ENCODE data around the gene TMEM259.

The TMEM259 gene

DNA sequence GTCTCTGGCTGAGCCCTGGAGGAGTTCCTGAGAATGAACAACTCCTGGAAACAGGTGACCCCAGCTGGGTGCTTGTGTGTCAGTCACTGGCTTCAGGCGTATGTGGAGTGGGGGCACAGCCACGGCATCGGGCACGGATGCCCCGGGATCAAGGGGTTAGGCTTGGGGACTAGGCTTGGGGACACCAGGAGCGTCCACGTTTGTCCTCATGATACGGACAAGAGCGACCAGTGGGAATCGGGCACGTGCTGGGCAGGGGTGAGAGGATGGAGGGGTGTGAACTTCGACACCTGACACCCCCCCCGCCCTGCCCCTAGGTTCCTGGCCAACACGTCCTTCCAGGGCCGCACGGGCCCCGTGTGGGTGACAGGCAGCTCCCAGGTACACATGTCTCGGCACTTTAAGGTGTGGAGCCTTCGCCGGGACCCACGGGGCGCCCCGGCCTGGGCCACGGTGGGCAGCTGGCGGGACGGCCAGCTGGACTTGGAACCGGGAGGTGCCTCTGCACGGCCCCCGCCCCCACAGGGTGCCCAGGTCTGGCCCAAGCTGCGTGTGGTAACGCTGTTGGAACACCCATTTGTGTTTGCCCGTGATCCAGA, 16.6 kb downstream of the TMEM259 start:
- DNase-seq (ENCODE audit: low read depth in 2 of 2), result no peak

DNA sequence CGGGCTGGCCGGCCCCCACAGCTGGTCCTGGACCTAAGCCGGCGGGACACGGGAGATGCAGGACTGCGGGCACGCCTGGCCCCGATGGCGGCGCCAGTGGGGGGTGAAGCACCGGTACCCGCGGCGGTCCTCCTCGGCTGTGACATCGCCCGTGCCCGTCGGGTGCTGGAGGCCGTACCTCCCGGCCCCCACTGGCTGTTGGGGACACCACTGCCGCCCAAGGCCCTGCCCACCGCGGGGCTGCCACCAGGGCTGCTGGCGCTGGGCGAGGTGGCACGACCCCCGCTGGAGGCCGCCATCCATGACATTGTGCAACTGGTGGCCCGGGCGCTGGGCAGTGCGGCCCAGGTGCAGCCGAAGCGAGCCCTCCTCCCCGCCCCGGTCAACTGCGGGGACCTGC, 17.6 kb downstream of the TMEM259 start:
- no peak for DNase-seq (ENCODE audit: low read depth in 2 of 2)

DNA sequence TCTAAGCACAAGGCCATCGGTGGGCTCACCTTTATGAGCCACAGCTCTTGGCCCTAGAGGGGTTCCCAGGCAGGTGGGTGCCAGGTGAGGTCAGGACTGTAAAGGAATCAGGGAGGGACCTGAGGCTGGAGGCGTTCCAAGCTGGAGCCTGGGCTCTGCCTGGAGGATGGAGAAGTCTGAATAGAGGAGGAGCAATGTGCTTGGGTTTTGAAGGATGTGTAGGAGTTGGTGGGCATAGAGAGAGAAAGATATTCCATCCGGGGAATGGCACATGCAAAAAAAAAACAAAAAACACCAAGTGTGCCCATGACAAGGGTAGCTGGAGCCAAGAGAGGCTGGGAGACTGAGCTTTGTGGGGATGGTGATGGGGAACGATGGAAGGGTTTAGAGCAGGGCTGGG, 18.3 kb downstream of the TMEM259 start:
- DNase-seq (ENCODE audit: low read depth in 2 of 2), result no peak

DNA sequence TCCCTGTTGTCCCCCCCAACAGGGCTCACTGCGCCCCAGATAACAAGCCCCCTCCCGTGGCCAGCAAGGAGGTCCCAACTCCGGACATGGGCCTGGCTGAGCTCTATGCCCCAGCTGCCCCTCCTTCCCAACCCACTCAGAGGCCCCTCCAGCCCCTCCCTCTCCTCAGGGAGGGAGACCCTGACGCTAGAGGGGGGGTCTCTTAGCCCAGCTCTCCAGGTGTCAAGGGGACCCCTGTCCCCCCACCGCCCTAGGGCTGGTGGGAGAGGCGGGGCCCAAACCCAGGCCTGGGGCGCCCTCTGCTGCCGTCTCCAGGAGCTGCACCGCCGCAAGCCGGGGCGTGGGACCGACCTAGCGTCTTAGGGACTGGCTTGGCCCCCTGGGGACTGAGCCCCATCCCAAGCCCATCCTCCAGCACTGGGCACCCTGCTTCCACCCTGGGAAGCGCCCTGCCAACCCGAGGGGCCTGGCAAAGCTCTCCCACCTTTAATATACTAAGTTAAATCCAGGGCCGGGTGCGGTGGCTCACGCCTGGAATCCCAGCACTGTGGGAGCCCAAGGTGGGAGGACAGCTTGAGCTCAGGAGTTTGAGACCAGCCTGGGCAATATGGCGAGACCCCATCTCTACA, 19.3 kb downstream of the TMEM259 start:
- peak; percentile 48 to 66 for DNase-seq (ENCODE audit: low read depth in 2 of 2)

DNA sequence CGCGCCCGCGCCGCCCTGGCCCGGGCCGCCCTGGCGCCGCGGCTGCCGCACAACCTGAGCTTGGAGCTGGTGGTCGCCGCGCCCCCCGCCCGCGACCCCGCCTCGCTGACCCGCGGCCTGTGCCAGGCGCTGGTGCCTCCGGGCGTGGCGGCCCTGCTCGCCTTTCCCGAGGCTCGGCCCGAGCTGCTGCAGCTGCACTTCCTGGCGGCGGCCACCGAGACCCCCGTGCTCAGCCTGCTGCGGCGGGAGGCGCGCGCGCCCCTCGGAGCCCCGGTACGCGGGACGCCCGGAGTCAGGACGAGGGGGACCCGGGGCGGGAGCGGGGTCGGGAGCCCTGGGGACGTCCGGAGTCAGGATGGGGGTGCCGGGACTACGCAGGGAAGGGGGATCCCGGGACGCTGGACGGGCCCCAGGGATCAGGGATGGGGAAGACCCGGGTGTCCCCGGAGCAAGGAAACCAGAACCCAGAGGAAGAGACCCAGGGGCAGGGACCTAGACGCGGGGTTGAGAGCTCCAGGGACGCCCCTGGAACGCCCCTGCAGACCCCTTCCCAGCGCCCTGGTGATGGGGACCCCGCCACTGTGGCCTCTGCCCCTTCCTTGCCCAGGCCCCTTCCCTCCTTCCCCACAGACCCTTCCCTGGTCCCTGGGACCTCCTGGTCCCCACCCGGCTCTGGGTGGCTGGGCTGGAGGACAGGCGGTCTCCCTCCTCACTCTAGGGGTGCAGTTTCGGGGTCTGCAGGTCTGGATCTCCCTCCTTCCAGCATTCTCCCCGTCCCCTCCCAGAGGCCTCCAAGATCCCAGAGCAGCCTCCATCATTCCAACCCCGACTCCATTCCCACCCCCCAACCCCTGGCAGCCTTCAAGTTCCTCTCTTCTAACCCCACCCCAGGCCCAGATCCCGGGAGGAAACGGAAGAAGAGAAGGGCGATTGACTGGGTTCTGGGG, 20.1 kb downstream of the TMEM259 start:
- no peak for DNase-seq (ENCODE audit: low read depth in 2 of 2)

DNA sequence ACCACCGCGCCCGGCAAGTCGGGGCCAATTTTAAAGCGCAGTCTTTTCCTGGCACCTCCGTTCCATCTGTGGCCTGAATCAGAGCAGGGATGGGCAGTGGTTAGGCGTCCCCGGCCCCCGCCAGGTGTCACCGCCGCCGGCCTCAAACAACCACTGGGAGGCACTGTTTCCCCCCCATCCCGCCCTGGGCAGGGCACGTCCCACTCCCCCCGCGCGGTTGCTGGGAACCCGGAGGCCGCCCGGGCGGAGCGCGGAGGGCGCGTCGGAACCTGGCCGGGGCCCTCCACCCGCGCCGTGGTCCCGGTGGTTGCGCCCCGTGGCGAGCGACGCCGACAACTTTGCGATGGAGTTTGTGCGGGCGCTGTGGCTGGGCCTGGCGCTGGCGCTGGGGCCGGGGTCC, 20.8 kb downstream of the TMEM259 start, which contains the start of gene GRIN3B:
GRIN3B (plus strand) TSS at position 325 of the 400 bp plus-strand sequence; CDS start at position 344, 19 bp downstream.
- DNase-seq (ENCODE audit: low read depth in 2 of 2), result peak; percentile 46 to 63

DNA sequence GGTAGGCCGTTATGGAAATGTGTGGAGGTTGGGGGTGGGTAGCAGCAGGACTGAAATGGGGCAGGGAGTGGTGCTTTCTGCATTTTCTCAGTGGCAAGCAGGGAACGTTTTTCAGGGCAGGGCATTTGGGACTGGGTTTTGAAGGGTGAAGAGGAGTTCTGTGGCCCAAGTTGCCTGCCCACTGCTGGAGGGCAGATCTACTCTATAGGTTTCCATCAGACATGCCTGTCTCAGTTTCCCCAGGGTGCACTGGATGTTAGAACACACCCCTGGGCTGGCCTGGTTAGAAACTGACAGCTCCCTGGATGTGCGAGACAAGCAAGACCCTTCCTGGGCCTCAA, 21.6 kb downstream of the TMEM259 start:
- DNase-seq (ENCODE audit: low read depth in 2 of 2), result no peak

DNA sequence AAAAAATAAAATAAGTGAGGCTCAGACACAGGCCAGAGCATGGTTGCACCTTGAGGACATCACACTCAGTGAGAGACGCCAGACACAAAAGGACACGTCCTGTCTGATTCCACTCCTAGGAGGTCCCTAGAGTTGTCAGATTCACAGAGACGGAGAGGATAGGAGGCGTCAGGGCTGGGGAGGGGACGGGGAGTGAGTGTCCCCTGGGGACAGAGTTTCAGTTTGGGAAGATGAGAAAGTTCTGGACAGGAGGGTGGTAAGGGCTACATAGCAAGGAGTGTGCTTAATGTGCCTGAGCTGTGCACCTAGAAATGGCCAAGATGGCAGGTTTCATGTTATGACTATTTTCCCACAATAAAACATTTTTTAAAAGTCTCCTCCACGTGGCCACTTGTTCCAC, 22.9 kb downstream of the TMEM259 start:
- DNase-seq (ENCODE audit: low read depth in 2 of 2), result no peak

DNA sequence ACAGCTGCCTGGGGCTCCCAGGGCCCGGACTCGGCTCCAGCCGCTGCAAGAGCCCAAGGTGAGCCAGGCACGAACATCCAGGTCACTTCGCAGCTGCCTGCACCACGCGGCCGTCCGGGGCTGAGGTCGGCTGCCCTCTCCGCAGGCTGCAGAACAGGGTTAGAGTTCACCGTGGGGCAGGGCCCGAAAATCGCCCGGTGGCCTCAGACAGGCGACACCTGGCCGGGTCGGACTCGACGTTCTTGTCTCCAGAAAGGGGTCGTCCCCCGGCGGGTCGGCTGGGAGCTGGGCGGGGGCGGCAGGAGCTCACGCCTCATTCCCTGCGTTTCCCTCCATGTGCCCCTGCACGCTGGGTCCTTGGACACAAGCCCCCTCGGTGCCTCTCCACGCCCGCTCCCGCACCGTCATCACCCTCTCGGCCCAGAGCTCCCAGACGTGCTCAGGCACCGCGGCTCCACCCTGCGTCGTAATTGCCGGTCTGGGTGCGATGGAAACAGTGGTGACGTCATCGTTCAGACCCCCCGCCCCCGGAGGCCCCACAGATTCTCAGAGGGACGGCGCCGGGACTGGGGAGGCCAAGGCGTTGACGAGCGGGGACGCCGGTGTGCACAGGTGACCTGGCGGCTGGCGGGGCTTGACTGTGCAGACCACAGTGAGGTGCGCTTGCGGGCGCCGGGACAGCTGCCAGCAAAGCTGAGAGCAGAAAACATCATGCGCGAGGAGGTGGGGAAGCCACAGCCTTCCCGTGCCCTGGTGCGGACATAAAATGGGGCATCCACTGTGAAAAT, 24.7 kb downstream of the TMEM259 start:
- peak; percentile 37 to 38 for DNase-seq (ENCODE audit: low read depth in 2 of 2)

DNA sequence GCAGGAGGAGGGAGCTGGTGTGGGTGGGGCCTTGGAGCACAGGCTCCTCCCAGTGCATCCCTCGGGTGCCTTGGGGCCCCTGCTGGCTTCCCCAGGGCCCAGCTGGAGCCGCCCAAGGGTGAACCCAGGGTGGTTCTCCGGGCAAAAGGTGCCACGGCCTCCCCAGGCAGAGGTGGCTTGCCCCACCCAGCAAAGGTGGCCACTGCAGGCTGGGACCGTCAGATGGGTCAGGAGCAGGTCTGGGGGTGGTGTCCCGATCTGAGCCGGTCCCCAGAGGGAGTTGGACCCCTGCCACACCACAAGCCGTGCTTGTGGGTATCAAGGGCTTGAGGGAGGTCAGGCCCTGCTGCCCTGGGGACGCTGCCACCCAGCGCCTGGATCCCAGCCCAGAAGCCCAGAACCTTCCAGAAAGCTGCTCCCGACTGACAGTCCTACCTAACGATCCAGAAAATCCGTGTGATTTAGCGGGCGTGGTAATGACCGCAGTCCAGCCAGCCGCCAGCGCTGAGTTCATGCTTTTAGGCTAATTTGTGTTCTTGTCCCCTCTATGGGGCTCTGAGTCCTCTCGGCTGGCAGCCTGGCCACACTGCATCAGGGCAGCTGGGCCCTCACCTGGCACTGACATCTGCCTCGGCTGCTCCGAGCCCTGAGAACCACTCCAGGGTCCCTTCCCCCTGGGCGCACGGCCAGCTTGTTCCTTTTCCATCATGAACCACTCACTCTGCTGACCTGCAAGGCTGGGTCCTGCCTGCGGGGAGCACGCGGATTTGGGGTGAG, 25.7 kb downstream of the TMEM259 start:
- DNase-seq (ENCODE audit: low read depth in 2 of 2), result no peak

DNA sequence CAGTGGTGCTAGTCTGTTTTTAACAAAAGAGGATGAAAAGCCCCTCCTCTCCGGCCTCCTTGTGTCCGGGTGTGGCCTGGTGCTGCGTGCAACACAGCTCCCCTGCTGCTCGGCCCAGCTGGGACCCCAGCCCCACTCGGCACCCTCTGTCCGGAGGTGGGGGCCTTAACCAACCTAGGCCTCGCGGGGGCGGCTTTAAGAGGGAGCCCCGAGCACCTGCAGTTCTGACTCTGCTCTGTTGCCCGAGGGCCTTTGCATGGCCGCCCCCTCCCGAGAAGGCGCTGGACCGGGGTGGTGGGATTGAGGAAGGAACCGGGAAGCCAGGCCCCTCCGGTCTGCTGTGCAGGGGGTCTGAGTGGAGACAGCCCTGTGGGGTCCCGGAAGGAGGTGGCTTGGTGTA, 26.4 kb downstream of the TMEM259 start:
- no peak for DNase-seq (ENCODE audit: low read depth in 2 of 2)

DNA sequence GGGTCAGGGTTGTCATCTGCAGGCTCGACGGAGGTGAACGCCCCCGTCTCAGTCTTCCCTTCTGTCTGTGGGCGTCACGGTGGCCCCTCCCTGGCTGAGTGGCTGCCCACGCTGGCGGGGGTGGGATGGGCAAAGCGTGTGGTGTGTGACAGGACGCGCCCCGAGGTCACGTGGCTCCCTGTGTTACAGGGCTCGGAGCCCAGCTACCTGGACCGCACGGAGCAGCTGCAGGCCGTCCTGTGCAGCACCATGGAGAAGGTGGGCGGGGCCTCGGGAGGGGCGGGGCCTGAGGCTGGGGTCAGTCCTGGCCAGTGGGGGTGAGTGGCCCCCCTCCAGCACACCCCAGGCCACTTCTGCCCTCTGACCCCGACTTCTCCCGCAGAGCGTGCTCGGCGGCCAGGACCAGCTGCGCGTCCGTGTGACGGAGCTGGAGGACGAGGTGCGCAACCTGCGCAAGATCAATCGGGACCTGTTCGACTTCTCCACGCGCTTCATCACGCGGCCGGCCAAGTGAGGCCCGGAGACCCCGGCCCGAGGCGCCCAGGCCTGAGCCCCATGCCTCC, 27.0 kb downstream of the TMEM259 start:
- no peak for DNase-seq (ENCODE audit: low read depth in 2 of 2)

DNA sequence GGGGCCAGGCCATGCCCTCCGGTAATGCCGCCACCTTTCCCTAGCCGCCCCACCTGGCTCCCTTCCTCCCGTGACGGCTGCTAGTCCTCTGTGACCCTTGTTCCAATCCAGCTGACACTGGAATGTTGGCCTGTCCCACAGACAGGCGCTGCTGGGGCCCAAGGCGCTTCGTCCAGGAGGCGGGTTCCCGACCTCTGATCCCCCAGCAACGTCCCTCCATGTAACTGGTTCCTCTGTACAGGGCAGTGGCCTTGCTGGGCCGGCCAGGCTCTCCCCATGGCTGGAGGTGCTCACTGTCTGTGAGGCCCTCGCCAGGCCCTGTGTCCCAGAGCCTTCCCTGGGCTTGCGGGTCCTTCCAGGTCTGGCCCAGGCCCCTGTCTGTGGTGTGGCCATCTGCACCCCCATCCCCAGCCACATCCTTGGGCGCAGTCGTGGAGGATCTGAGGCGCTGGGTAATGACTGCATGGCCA, 27.5 kb downstream of the TMEM259 start:
- DNase-seq (ENCODE audit: low read depth in 2 of 2), result no peak

DNA sequence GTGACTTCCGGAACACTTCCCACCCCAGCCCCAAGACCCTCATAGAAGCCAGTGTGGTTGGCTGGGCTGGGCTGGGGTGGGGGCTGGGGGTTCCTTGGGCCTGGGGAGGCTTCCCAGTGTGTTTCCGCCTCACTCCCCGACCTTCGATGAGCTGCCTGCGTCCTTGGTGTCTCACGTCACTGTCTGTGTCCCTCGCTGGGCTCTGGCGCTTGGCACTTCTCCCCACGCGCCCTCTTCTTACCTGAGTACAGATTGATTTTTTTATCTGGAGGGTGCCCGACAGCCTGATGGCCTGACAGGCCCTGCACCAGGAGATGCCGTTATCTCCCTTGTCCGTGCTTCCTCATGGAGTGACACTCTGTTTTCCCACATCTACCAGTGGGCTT, 28.3 kb downstream of the TMEM259 start:
- DNase-seq (ENCODE audit: low read depth in 2 of 2), result no peak

DNA sequence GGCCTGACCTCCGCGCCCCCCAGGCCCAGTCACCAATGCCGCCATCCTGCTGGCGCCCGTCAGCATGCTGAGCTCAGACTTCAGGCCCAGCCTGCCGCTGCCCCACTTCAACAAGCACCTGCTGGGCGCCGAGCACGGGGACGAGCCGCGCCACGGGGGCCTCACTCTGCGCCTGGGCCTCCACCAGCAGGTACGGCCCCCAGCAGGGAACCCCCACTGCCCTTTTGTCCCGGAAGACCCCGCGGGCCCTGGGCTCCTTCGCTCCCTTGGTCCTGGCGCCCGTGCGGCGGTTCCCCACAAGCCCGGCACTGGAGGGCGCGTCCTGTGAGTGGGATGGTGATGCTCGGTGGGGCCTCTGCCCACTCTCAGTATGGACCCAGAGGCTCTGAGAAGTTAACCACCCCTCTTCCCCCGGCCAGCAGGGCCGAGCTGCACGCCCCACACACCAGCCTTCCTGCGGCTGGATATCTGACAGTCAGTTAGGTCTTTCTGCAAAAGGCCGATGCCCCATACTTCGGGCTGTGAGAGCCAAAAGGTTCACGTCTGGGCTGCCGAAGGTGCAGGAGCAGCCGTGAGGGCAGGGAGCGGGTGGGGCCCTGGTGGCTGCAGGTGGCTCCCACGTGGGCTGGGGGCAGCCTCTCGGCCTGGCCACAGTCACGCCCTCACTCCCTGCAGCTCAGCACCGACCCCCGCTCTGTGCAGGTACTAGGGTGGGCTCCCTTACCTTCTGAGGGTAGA, 28.8 kb downstream of the TMEM259 start:
- no peak for DNase-seq (ENCODE audit: low read depth in 2 of 2)

DNA sequence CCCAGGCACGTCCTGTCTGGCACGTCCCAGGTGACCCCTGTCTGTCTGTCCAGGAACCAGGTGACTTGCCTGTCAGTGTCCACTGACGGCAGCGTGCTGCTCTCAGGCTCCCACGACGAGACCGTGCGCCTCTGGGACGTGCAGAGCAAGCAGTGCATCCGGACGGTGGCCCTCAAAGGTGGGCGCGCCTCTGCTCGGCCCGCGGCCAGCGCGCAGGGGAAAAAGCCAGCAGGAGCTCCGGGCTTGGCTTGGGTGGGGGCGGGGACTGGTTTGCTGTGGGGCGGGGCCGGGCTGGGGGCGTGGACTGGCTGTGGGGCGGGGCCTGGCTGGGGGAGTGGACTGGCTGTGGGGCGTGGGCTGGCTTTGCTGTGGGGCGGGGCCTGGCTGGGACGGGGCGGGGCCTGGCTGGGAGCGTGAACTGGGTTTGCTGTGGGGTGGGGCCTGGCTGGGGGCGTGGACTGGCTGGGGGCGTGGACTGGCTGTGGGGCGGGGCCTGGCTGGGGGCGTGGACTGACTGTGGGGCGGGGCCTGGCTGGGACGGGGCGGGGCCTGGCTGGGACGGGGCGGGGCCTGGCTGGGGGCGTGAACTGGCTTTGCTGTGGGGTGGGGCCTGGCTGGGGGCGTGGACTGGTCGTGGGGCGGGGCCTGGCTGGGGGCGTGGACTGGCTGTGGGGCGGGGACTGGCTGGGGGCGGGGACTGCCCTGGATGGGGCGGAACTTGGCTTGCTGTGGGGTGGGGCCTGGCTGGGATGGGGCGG, 29.6 kb downstream of the TMEM259 start:
- peak; percentile 48 to 64 for DNase-seq (ENCODE audit: low read depth in 2 of 2)

DNA sequence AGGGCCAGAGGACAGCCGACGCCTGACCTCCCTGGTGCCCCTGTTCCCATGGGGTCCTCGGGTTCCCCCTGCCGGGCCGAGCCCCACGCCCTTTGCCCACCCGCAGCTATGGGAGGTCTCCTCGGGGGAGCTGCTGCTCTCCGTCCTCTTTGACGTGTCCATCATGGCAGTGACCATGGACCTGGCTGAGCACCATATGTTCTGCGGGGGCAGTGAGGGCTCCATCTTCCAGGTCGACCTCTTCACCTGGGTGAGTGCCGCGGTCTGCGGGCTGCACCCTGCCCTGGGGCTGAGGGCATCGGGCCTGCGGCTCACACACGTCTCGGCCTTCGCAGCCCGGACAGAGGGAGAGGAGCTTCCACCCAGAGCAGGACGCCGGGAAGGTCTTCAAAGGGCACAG, 30.2 kb downstream of the TMEM259 start:
- DNase-seq (ENCODE audit: low read depth in 2 of 2), result no peak

DNA sequence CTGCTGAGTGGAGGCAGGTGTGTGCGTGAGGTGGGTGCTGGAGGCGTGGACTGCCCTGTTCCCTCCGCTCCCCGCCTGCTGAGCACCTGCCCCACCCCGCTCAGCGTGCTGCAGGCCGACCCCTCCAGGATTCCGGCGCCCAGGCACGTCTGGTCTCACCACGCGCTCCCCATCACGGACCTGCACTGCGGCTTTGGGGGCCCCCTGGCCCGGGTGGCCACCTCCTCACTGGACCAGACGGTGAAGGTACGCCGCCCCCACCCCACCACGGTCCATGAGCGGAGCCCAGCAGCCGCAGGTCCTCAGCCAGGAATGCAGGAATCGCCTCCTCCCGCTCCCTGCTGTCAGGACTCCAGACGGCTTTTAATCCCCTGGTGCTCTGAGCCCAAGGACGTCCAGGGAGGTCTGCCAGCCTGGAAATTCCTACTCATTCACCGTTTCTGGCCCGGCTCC, 30.8 kb downstream of the TMEM259 start:
- no peak for DNase-seq (ENCODE audit: low read depth in 2 of 2)

DNA sequence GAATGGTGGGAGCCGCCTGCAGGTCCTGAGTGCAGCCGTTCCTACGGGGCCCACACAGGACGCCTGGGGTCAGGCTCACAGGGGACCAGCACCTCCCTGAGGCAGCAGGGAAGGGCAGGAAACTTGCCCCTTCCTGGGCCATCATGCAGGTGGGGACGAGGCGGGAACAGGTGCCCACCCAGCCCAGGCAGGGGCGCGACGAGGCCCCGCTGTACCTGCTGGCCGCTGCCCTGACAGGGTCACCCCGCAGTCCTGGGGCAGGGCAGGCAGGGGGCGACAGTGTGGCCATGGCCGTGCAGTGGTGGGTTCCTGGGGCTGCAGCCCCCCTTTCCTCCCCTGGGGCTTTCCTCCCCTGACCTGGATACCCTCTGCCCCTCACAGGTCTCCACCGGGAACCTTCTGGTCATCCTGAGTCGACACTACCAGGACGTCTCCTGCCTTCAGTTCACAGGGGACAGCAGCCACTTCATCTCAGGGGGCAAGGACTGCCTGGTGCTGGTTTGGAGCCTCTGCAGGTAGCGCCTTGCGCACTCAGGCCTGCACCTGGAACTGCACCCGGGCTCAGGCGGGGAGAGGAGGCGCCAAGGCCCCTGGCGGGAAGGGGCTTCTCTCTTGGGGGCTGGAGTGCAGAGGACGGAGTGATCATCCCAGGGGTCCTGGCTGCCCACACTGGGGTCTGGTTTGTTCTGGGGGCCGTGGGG, 31.4 kb downstream of the TMEM259 start:
- no peak for DNase-seq (ENCODE audit: low read depth in 2 of 2)
